ENCODE measurements around the gene PCED1B.

Gene PCED1B

DNA sequence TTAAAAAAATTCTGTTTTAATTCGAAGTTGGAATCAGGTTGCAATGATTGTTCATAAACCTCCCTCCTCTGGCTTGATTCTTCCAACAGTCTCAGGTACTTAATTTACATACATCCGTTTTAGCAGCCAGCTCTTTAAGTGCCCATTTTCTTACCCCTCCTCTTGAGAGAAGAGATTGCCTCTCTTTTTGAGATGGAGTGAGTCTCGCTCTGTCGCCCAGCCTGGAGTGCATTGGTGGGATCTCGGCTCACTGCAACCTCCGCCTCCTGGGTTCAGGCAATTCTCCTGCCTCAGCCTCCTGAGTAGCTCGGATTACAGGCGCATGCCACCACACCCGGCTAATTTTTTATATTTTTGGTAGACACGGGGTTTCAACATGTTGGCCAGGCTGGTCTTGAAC, 146.8 kb downstream of the PCED1B start:
- no peak for DNase-seq (ENCODE audit: low read depth, low spot score)
- no peak for TF ChIP-seq CTCF (IDR thresholded peaks at IDR 0.05; ENCODE audit: low read depth, low read length)
- in situ Hi-C loops (cut with HindIII; ENCODE audit: low sequenced_read_pairs) = no loop called here
- no peak overlapping the region for H3K4me3 ChIP-seq (ENCODE audit: low read depth, low read length)

- in situ Hi-C loops (cut with HindIII; ENCODE audit: low sequenced_read_pairs) = no loop called here
- H3K4me3 ChIP-seq (ENCODE audit: low read depth, low read length) = no peak overlapping the region
- no peak for DNase-seq (ENCODE audit: low read depth, low spot score)
- no peak for TF ChIP-seq CTCF (IDR thresholded peaks at IDR 0.05; ENCODE audit: low read depth, low read length)
Measured at GRCh38 chr12:47228802-47229201, 149.4 kb downstream of the PCED1B start.

DNA sequence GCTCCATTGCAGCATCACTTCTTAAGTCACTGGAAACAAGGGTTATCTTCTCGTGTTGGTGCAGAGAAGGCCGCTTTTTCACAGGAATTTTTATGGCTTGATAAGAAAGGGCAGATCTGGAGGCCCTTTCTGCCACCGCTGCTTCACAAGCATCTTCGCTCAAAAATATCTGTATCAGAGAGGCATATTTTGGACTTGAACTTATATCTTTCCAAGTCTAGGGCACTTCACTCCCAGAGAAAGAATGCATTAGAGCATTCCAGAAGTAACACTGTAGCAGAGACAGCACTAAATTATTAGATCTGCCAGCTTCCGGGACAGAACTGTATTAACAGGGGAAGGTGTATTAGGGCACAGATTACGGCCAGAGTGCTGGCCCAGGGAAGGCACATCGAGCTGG, 152.0 kb downstream of the PCED1B start:
- DNase-seq (ENCODE audit: low read depth, low spot score) = no peak
- no peak overlapping the region for H3K4me3 ChIP-seq (ENCODE audit: low read depth, low read length)
- TF ChIP-seq CTCF (IDR thresholded peaks at IDR 0.05; ENCODE audit: low read depth, low read length) = no peak
- in situ Hi-C loops (cut with HindIII; ENCODE audit: low sequenced_read_pairs) = no loop called here

DNA sequence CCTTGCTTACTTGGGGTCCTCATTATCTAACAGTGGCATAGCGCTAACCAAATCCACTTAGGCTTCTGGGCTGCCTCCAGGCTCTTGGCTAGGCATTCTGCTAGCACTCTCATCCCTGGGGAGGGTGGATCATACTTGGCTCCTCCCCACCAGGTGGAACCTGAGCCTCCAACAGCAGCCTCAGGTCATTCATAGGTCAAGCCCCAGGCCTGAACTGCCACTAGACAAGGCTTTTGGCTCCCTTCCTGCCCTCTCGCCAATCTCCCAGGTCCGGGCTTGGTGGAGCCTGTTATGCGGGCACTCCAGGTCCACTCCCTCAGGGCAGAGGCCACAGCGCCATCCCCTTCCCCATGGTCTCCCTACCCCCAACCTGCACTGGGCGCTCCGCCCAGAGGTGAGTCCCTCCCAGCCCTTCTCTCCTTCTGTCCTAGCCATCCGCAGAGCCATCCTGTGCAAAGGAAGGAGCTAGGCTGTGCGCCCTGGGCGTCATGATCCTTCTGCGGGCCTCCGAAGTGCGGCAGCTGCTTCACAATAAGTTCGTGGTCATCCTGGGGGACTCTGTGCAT, 155.2 kb downstream of the PCED1B start:
- DNase-seq (ENCODE audit: low read depth, low spot score) = no peak
- H3K4me3 ChIP-seq (ENCODE audit: low read depth, low read length) = no peak overlapping the region
- in situ Hi-C loops (cut with HindIII; ENCODE audit: low sequenced_read_pairs) = no loop called here
- TF ChIP-seq CTCF (IDR thresholded peaks at IDR 0.05; ENCODE audit: low read depth, low read length) = no peak

DNA sequence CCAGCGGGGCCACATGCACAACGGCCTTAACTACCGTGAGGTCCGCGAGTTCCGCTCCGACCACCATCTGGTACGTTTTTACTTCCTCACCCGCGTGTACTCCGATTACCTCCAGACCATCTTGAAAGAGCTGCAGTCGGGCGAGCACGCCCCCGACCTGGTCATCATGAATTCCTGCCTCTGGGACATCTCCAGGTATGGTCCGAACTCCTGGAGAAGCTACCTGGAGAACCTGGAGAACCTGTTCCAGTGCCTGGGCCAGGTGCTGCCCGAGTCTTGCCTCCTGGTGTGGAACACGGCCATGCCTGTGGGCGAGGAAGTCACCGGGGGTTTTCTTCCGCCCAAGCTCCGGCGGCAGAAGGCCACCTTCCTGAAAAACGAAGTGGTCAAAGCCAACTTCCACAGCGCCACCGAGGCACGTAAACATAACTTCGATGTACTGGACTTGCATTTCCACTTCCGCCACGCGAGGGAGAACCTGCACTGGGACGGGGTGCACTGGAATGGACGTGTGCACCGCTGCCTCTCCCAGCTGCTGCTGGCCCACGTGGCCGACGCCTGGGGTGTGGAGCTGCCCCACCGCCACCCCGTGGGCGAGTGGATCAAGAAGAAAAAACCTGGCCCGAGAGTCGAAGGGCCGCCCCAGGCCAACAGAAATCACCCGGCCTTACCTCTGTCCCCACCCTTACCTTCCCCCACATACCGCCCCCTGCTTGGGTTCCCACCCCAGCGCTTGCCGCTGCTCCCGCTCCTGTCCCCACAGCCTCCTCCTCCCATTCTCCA, 156.0 kb downstream of the PCED1B start:
- no peak overlapping the region for H3K4me3 ChIP-seq (ENCODE audit: low read depth, low read length)
- DNase-seq (ENCODE audit: low read depth, low spot score) = no peak
- in situ Hi-C loops (cut with HindIII; ENCODE audit: low sequenced_read_pairs) = no loop called here
- no peak for TF ChIP-seq CTCF (IDR thresholded peaks at IDR 0.05; ENCODE audit: low read depth, low read length)

DNA sequence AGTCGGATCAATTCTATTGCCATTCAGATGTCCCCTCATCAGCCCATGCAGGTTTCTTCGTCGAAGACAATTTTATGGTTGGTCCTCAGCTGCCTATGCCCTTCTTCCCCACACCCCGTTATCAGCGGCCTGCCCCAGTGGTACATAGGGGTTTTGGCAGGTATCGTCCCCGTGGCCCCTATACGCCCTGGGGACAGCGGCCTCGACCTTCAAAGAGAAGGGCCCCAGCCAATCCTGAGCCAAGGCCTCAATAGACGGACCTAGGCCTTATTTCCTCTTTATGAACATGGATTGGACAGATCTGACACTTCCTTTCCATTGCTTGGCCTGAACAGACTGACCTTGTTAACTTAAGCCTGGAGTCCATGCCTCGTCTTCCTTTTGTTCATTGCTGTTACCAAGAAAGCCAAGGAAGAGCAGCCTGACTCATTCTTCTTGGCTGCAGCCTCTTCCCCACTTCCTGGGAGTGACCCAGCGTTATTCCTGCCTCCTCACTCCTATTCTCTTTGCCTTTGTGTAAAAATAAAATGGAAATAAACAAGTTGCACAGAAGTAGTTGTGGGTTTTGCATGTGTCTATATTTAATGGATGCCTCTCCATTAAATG, 156.8 kb downstream of the PCED1B start:
- H3K4me3 ChIP-seq (ENCODE audit: low read depth, low read length) = no peak overlapping the region
- DNase-seq (ENCODE audit: low read depth, low spot score) = peak; percentile 85
- no peak for TF ChIP-seq CTCF (IDR thresholded peaks at IDR 0.05; ENCODE audit: low read depth, low read length)
- in situ Hi-C loops (cut with HindIII; ENCODE audit: low sequenced_read_pairs) = no loop called here

Measured in astrocyte of the spinal cord (primary cell).